H54 (cell line): Measurements from ENCODE around the gene COL23A1.

ENCODE experiments used
- DNase-seq: peaks from one replicate; pipeline ENCODE4 v3.0.0; 2011; ENCODE audit warnings: low spot score, mixed read lengths; ENCODE audit not compliant: insufficient read length
- FAIRE-seq: peaks from 3 replicates; lab custom pipeline; 2011; peaks lifted over from hg19 to GRCh38; lab: Jason Lieb, UNC
- POLR2A ChIP-seq: IDR thresholded peaks from 2 replicates; pipeline ENCODE4 v1.6.1; 2011; ENCODE audit warnings: low read depth, mild to moderate bottlenecking, low read length

COL23A1 gene

GRCh38 chr5:178279026-178279722 lies 311.0 kb downstream of the COL23A1 start:
- DNase-seq, result no peak
- FAIRE-seq, result no peak
- TF ChIP-seq POLR2A, result no peak

- DNase-seq (no peak), FAIRE-seq (no peak)
- TF ChIP-seq POLR2A, result no peak
Measured at GRCh38 chr5:178278358-178279023, 311.7 kb downstream of the COL23A1 start.

GRCh38 chr5:178277866-178278265 lies 312.3 kb downstream of the COL23A1 start:
- FAIRE-seq (no peak), DNase-seq (no peak)
- no peak for TF ChIP-seq POLR2A

DNA sequence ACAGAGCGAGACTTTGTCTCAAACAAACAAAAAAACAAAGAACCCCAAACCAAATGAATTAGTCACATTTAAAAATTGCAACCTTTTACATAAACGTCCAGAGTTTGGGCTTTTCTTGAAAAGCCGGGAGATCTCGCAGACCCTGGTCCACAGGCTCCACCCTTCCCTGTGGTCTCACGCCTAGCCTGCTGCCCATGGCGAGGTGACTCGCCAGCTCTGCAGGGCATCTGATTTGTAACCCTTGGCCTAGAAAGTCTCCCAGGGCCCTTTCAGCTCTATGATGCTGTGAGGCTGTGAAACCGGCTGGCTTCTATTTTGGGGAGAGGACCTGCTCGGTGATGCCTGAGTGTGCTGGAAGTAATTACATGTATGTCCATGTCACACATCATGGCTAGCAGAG lies 312.8 kb downstream of the COL23A1 start:
- no peak for DNase-seq
- no peak for TF ChIP-seq POLR2A
- no peak for FAIRE-seq

GRCh38 chr5:178274781-178275537 lies 315.2 kb downstream of the COL23A1 start:
- no peak for FAIRE-seq

DNA sequence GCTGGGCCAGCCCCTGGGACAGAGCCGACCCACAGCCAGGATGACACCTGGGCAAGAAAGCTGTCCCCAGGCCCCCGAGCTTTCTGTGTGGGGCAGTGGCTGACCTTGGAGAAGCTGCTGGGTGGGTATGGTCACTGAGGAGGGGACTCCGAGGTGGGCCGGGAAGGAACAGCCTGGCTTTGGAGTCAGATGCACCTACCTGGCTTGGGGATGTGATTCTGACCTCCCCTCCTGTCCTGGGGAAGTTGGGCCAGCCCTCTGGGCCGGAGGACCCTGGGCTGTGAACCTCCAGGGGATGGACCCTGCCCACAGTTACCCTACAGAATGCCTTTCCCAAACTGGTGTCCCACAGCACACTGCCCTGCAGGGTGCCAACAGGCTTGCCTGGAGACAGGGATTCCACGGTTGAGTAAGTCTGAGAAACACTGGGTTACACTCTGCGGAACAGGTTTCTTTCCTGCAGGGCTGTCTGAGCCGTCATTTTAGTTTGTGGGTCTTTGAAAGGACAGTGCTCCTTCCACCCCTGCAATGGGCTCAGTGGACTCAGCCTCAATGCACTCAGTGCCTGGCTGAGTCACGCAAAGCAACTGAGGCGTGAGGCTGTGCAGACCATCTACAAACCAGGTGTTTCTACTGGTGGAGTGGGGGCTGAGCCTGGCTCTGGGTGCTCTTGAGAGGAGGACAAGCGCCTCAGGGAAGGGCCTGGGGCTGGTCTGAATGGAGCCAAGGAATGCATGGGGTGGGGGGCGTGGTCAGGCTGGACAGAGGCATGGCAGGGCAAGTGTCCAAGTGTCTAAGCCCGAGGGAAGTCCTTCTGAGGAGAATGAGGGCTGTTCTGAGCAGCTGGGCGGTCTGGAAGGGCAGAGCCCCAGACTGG lies 316.3 kb downstream of the COL23A1 start:
- TF ChIP-seq POLR2A, result no peak
- FAIRE-seq (no peak), DNase-seq (no peak)

More at GRCh38 chr5:178274781-178275537, 315.2 kb downstream of the COL23A1 start:
- DNase-seq, result no peak
- no peak for TF ChIP-seq POLR2A

- FAIRE-seq, result no peak
- no peak for TF ChIP-seq POLR2A
Measured at GRCh38 chr5:178273041-178273440, 317.2 kb downstream of the COL23A1 start.

GRCh38 chr5:178272591-178272990 lies 317.6 kb downstream of the COL23A1 start:
- TF ChIP-seq POLR2A, result no peak

More at GRCh38 chr5:178273041-178273440, 317.2 kb downstream of the COL23A1 start:
- no peak for DNase-seq

GRCh38 chr5:178271726-178272479 lies 318.3 kb downstream of the COL23A1 start:
- TF ChIP-seq POLR2A, result no peak
- FAIRE-seq, result no peak

More at GRCh38 chr5:178272591-178272990, 317.6 kb downstream of the COL23A1 start:
- DNase-seq (no peak), FAIRE-seq (no peak)

GRCh38 chr5:178271231-178271630 lies 319.0 kb downstream of the COL23A1 start:
- FAIRE-seq, result no peak
- DNase-seq, result no peak
- no peak for TF ChIP-seq POLR2A

More at GRCh38 chr5:178271726-178272479, 318.3 kb downstream of the COL23A1 start:
- DNase-seq, result no peak

DNA sequence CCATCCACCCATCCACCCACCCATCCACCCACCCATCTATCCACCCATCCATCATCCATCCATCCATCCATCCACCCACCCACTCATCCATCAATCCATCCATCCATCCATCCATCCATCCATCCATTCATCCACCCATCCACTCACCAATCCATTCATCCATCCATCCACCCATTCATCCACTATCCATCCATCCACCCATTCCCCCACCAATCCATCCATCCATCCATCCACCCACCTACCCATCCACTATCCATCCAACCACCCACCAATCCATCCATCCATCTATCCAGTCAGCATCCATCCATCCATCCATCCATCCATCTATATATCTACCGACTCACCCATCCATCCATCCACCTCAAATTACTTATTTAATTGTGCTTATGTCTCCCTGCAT lies 320.7 kb downstream of the COL23A1 start:
- DNase-seq (no peak), FAIRE-seq (no peak)
- TF ChIP-seq POLR2A, result no peak

DNA sequence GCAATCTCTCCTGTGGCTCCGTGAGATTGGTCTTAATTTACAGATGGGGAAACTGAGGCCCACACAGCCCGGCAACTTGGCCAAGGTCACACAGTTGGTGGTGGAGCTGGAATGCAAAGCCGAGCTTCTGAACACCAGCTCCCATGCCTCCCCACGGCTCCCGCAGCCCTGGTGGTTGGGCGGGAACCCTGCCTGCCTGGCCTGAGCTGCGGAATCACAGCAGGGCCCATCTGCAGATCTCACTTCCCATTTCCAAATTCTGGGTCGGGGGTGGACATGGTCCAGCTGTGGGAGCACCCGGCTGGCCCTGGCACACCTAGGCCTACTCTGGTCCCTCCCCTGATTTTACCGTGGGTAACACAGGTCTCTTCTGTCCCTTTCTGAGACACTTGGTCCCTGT lies 322.3 kb downstream of the COL23A1 start:
- no peak for TF ChIP-seq POLR2A
- FAIRE-seq (no peak), DNase-seq (no peak)
